ENCODE measurements around the gene MRPS18A. TPM values are rescaled to one million over a fixed set of nuclear protein-coding genes. Genes with fewer than 3 reads are reported as not detected.
A peak's percentile ranks its signal among the peaks of the same experiment; 100 is the strongest.

Gene MRPS18A
- total and polyA plus RNA-seq, 2 experiments from 2014 or later = 46.1 to 71.1 TPM

- Histone ChIP-seq H3K79me2 (peaks cover 35% of the 10 kb centered on the region), H2AFZ (no peak overlapping the region), H4K20me1 (ENCODE audit: insufficient read depth, poor library complexity, severe bottlenecking) (peaks cover 9% of the 10 kb centered on the region), H3K9me3 (ENCODE audit: low read depth) (no peaks in the 10 kb centered on the region), H3K27ac (no peak overlapping the region), H3K4me1 (ENCODE audit: insufficient read depth) (peaks cover 25% of the 10 kb centered on the region), H3K9me2 (replicated peaks; ENCODE audit: insufficient read depth) (no peaks in the 10 kb centered on the region), H3K4me3 (no peak overlapping the region), H3K27me3 (no peaks in the 10 kb centered on the region), H3K4me2 (no peak overlapping the region), H3K36me3 (replicated peaks; ENCODE audit: insufficient read depth, low read depth) (no peaks in the 10 kb centered on the region)
- 93% methylated on average over 7 of the region's 7 CpGs for WGBS (ENCODE audit: low lambda C conversion rate, missing lambda C conversion rate)
- TF ChIP-seq EZH2phosphoT487 (IDR thresholded peaks at IDR 0.05; ENCODE audit: low read depth, severe bottlenecking, unreplicated experiment) (no peak), EZH2 (IDR thresholded peaks at IDR 0.05; ENCODE audit: borderline replicate concordance) (no peak), CTCF (IDR thresholded peaks at IDR 0.05; ENCODE audit: poor library complexity) (no peak)
- no peak for DNase-seq (ENCODE audit: low spot score)
Observed at GRCh38 chr6:43678341-43678740, 9.2 kb downstream of the MRPS18A start.

GRCh38 chr6:43677759-43678158 is 9.8 kb downstream of the MRPS18A start:
- no peak for DNase-seq (ENCODE audit: low spot score)
- Histone ChIP-seq H3K9me3 (ENCODE audit: low read depth) (no peaks in the 10 kb centered on the region), H3K9me2 (replicated peaks; ENCODE audit: insufficient read depth) (no peaks in the 10 kb centered on the region), H4K20me1 (ENCODE audit: insufficient read depth, poor library complexity, severe bottlenecking) (peaks cover 9% of the 10 kb centered on the region), H3K4me1 (ENCODE audit: insufficient read depth) (peaks cover 20% of the 10 kb centered on the region), H3K27me3 (no peaks in the 10 kb centered on the region), H3K4me3 (no peak overlapping the region), H3K79me2 (peaks cover 30% of the 10 kb centered on the region), H3K27ac (peak overlapping the region; percentile 47), H3K36me3 (replicated peaks; ENCODE audit: insufficient read depth, low read depth) (no peaks in the 10 kb centered on the region), H2AFZ (no peak overlapping the region), H3K4me2 (no peak overlapping the region)
- WGBS (ENCODE audit: low lambda C conversion rate, missing lambda C conversion rate) = 80% methylated on average over 7 of the region's 7 CpGs
- TF ChIP-seq EZH2 (IDR thresholded peaks at IDR 0.05; ENCODE audit: borderline replicate concordance) (no peak), CTCF (IDR thresholded peaks at IDR 0.05; ENCODE audit: poor library complexity) (no peak), EZH2phosphoT487 (IDR thresholded peaks at IDR 0.05; ENCODE audit: low read depth, severe bottlenecking, unreplicated experiment) (no peak)

GRCh38 chr6:43676962-43677606 is 10.5 kb downstream of the MRPS18A start:
- H3K27ac ChIP-seq = peak overlapping the region; percentile 47

More at GRCh38 chr6:43676962-43677606, 10.5 kb downstream of the MRPS18A start:
- 95% methylated on average over 7 of the region's 7 CpGs for WGBS (ENCODE audit: low lambda C conversion rate, missing lambda C conversion rate)
- H3K79me2 ChIP-seq = peaks cover 23% of the 10 kb centered on the region
- no peaks in the 10 kb centered on the region for H3K36me3 ChIP-seq (replicated peaks; ENCODE audit: insufficient read depth, low read depth)
- H3K9me3 ChIP-seq (ENCODE audit: low read depth) = no peaks in the 10 kb centered on the region
- H3K4me2 ChIP-seq = no peak overlapping the region
- H3K27me3 ChIP-seq = no peaks in the 10 kb centered on the region
- H2AFZ ChIP-seq = no peak overlapping the region
- peaks cover 20% of the 10 kb centered on the region for H3K4me1 ChIP-seq (ENCODE audit: insufficient read depth)
- H4K20me1 ChIP-seq (ENCODE audit: insufficient read depth, poor library complexity, severe bottlenecking) = peaks cover 9% of the 10 kb centered on the region
- H3K4me3 ChIP-seq = no peak overlapping the region
- no peak for DNase-seq (ENCODE audit: low spot score)
- TF ChIP-seq EZH2 (IDR thresholded peaks at IDR 0.05; ENCODE audit: borderline replicate concordance) (no peak), CTCF (IDR thresholded peaks at IDR 0.05; ENCODE audit: poor library complexity) (no peak), EZH2phosphoT487 (IDR thresholded peaks at IDR 0.05; ENCODE audit: low read depth, severe bottlenecking, unreplicated experiment) (no peak)
- no peaks in the 10 kb centered on the region for H3K9me2 ChIP-seq (replicated peaks; ENCODE audit: insufficient read depth)
